Measurements from ENCODE around the gene ZC3H10. TPM values are rescaled to one million over a fixed set of nuclear protein-coding genes. Genes with fewer than 3 reads are reported as not detected.

Gene ZC3H10
- total RNA-seq, 6 donors from 2014 or later, result 2.1 to 22.0 (median 6.4) TPM

DNA sequence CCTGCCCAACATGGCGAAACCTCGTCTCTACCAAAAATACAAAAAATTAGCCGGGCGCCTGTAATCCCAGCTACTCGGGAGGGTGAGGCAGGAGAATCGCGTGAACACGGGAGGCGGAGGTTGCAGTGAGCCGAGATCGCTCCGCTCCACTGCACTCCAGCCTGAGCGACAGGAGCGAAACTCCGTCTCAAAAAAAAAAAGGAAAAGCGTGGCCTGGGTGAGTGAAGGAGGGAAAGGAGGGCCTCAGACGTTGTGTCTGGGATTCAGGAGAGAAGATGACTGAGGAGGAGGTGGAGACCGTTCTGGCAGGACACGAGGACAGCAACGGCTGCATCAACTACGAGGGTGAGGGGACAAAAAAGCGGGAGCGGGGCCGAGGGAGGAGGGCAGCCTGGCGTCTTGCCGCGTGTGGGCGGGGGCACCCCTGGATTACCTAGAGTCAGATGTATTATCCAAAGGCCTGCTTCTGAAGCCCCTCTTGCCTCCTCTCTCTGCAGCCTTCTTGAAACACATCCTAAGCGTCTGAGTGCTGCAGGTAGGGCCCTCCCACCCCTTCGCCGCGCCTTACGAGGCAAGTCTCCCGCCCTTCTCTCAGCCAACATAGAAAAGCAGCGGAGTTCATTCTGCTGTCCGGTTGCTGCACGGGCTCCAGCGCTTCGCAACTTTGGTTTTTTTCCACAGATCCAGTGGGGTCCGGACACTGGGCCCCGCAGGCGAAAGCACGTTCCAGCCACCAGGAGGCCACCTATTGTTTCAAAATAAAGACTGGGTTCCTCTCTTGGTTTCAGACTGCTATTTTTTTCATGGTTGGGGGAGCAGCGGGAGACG, 39.3 kb downstream of the ZC3H10 start:
- WGBS, 2 donors, result 5 to 9% methylated on average over 37 to 40 of the region's 45 CpGs
- TF ChIP-seq POLR2AphosphoS5 (IDR thresholded peaks at IDR 0.05) (peak; percentile 8 to 43), POLR2A (IDR thresholded peaks at IDR 0.05) (peak in 1 of 4 donors; percentile 11), EP300 (IDR thresholded peaks at IDR 0.05) (no peak)
- TF ChIP-seq, protein P1, sequence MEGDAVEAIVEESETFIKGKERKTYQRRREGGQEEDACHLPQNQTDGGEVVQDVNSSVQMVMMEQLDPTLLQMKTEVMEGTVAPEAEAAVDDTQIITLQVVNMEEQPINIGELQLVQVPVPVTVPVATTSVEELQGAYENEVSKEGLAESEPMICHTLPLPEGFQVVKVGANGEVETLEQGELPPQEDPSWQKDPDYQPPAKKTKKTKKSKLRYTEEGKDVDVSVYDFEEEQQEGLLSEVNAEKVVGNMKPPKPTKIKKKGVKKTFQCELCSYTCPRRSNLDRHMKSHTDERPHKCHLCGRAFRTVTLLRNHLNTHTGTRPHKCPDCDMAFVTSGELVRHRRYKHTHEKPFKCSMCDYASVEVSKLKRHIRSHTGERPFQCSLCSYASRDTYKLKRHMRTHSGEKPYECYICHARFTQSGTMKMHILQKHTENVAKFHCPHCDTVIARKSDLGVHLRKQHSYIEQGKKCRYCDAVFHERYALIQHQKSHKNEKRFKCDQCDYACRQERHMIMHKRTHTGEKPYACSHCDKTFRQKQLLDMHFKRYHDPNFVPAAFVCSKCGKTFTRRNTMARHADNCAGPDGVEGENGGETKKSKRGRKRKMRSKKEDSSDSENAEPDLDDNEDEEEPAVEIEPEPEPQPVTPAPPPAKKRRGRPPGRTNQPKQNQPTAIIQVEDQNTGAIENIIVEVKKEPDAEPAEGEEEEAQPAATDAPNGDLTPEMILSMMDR (IDR thresholded peaks at IDR 0.05), result peak; percentile 53 to 85 (median 74)
- H3K4me1 ChIP-seq, result peaks cover 42 to 59% (median 46%) of the 10 kb centered on the region in 4 donors

DNA sequence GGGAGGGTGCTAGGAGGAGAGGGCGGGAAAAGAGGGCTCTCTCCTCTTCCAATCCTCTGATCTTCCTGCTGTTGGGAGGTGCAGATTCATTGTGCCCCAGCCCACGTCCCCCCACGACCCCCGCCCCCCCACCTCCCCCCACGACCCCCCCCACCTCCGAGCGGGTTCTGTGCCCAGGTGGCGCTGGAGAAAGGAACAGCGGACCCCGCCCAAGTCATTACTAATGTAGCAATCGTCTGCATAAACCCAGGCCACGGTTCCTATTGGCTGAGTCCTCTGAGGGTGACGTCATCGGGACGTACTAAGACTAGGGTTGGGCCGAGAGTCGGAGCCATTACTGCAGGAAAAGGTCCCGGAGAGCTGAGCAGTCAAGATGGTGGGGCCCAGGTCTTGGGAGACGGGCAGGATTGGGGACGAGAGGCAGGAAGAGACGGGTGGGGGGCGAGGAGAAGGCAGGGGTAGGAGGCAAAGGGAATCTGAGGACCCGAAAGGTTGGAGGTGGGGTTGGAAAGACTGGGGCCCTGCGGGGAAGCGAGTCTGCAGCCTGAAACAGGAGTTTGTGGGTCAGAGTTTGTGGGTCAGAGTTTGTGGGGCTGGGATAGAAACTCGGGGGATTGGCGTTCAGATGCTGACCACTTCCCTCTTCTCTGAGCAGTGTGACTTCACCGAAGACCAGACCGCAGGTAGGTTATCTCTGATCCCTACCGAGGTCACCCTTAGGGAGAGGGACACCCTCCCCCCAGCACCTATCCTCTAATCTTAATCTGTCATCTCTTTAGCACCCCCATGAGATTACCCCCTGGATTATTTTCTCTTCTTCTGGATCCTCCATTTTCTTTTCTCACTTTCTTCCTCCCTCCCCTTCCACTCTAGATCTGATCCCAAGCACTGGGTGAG, 40.2 kb downstream of the ZC3H10 start, which contains the start of gene MYL6:
Gene MYL6, plus strand, starts transcription at position 331 of the 897 bp plus-strand sequence. Its CDS starts 43 bp downstream, at position 374.
- Histone ChIP-seq H3K27me3 (no peaks in the 10 kb centered on the region), H3K27ac (peak within 1 kb of the TSS; percentile 87 to 97 (median 96)), H3K4me3 (peak within 1 kb of the TSS; percentile 59 to 84 (median 64)), H3K36me3 (peaks cover 30 to 41% (median 37%) of the 10 kb centered on the region in 4 donors), H3K9me3 (no peaks in the 10 kb centered on the region), H3K4me1 (peaks cover 34 to 60% (median 42%) of the 10 kb centered on the region in 4 donors)
- peak; percentile 76 to 99 (median 94) for TF ChIP-seq POLR2A (IDR thresholded peaks at IDR 0.05)
- TF ChIP-seq EP300 (IDR thresholded peaks at IDR 0.05), result no peak
- TF ChIP-seq POLR2AphosphoS5 (IDR thresholded peaks at IDR 0.05), result peak; percentile 100
- TF ChIP-seq, protein P1 (IDR thresholded peaks at IDR 0.05), result peak in 1 of 6 experiments; percentile 13
- DNase-seq, result peak in 1 of 2 donors; percentile 99
- WGBS, 2 donors, result 0 to 1% methylated on average over 20 to 26 of the region's 30 CpGs
- ATAC-seq (ENCODE audit: low FRiP score in 2 of 2), result peak; percentile 94 to 95

More for the DNA sequence above, 39.3 kb downstream of the ZC3H10 start:
- H3K27me3 ChIP-seq, result no peaks in the 10 kb centered on the region
- DNase-seq, result peak; percentile 78 to 90
- H3K27ac ChIP-seq, result peak overlapping the region; percentile 87 to 97 (median 96)
- peaks cover 23 to 32% (median 28%) of the 10 kb centered on the region in 4 donors for H3K36me3 ChIP-seq
- H3K9me3 ChIP-seq, result no peaks in the 10 kb centered on the region
- ATAC-seq (ENCODE audit: low FRiP score in 2 of 2), result peak; percentile 68 to 72
- H3K4me3 ChIP-seq, result peak overlapping the region; percentile 59 to 84 (median 64)

DNA sequence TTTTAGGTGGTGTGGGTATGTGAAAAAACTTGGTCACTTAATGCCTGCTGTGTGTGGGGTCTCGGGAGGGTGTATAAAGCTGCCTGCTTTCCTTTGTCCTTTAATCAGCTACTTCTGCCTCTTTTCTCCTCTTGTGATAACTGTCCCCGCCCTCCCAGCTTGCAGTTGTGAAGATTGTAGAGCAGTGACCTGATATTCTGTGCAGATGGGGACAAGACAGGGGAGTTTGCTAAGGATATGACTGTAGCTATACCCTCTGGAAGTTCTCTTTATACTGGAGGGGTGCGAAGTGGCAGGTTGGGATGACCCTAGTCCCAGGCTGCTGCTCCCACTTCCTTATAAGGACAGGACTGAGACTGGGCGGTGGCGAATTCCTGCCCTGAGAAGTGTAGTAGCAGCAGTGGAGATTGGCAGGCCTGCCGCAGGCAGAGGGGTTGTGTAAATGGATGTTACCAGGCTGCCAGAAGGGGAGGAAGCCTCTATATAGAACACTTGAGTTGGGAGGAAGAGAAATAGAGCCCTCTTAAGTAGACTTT, 40.9 kb downstream of the ZC3H10 start:
- H3K27me3 ChIP-seq, result no peaks in the 10 kb centered on the region
- ATAC-seq (ENCODE audit: low FRiP score in 2 of 2) (peak; percentile 76 to 78), DNase-seq (peak in 1 of 2 donors; percentile 96)
- peak overlapping the region; percentile 87 to 97 (median 96) for H3K27ac ChIP-seq
- no peaks in the 10 kb centered on the region for H3K9me3 ChIP-seq
- 0% methylated on average over 6 of the region's 6 CpGs for WGBS, 2 donors
- H3K4me1 ChIP-seq, result peaks cover 32 to 58% (median 40%) of the 10 kb centered on the region in 4 donors
- H3K36me3 ChIP-seq, result peaks cover 33 to 48% (median 44%) of the 10 kb centered on the region in 4 donors
- peak overlapping the region; percentile 59 to 84 (median 64) for H3K4me3 ChIP-seq
- TF ChIP-seq POLR2A (IDR thresholded peaks at IDR 0.05) (peak in 2 of 4 donors; percentile 14 to 61), EP300 (IDR thresholded peaks at IDR 0.05) (no peak), POLR2AphosphoS5 (IDR thresholded peaks at IDR 0.05) (peak; percentile 57 to 72)
- TF ChIP-seq, protein P1 (IDR thresholded peaks at IDR 0.05), result no peak

DNA sequence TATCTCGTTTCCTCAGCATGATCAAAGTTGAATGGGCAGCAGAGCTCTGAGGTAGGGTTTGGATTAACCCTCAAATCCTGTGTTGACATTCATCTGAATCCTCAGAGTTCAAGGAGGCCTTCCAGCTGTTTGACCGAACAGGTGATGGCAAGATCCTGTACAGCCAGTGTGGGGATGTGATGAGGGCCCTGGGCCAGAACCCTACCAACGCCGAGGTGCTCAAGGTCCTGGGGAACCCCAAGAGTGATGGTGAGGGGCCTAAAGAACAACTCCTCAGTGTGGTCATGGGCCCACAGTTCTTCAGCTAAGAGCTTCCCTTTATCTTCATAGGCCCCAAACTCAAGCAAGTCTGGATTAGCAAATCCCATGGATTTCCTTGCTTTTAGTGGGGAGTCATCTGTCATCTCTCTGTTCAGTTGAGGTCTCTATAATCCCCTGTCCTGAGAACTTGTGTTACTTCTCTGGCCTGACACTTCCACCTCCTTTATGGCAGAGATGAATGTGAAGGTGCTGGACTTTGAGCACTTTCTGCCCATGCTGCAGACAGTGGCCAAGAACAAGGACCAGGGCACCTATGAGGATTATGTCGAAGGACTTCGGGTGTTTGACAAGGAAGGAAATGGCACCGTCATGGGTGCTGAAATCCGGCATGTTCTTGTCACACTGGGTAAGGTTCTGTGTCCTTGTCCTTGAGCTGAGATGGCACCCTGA, 41.6 kb downstream of the ZC3H10 start:
- peak overlapping the region; percentile 87 to 97 (median 96) for H3K27ac ChIP-seq
- DNase-seq (no peak), ATAC-seq (ENCODE audit: low FRiP score in 2 of 2) (no peak)
- TF ChIP-seq EP300 (IDR thresholded peaks at IDR 0.05), result no peak
- TF ChIP-seq, protein P1 (IDR thresholded peaks at IDR 0.05), result no peak
- WGBS, 2 donors, result 8 to 21% methylated on average over 4 to 8 of the region's 8 CpGs
- H3K4me3 ChIP-seq, result peak overlapping the region; percentile 59 to 84 (median 64)
- peaks cover 32 to 58% (median 40%) of the 10 kb centered on the region in 4 donors for H3K4me1 ChIP-seq
- peaks cover 33 to 55% (median 50%) of the 10 kb centered on the region in 4 donors for H3K36me3 ChIP-seq
- H3K9me3 ChIP-seq, result no peaks in the 10 kb centered on the region
- H3K27me3 ChIP-seq, result no peaks in the 10 kb centered on the region

Data from upper lobe of left lung (tissue), 6 donors.